Right lung (tissue), 10 donors: ENCODE results near the gene SNAPC5. TPM values are rescaled to one million over a fixed set of nuclear protein-coding genes. Genes with fewer than 3 reads are reported as not detected.
"Not testable (repeated sequence)": the region's sequence is repeated elsewhere in the genome, so short reads cannot be mapped to it uniquely, and the experiment has no call there.

Experiments used
- DNase-seq, 2 donors: peaks; one replicate each; pipeline ENCODE4 v3.0.0-alpha.2; 2013
- long read RNA-seq, 8 donors: transcript quantifications; one replicate each; lab custom pipeline, GENCODE V29; 2026
- polyA plus RNA-seq, 5 donors: library from polyadenylated mRNA; unstranded; fragments of 120-200 nt; gene quantifications; one replicate each; pipeline versions ENCODE4 v1.2.1 to v1.2.3, GENCODE V29; 2013; ENCODE audit warnings: inconsistent platforms in 1 of 5, low replicate concordance in 1 of 5; ENCODE audit not compliant: insufficient read length in 5 of 5, insufficient read depth in 1 of 5

SNAPC5 gene
- 10 to 100 TPM; 25.7 to 31.5 (median 29.2) TPM for polyA plus RNA-seq
- long read RNA-seq, donor 1, transcript SNAPC5-201 (2 exons, 794 nt), result minor isoform, 7 of 20 reads
- long read RNA-seq, donor 1, transcript SNAPC5-202 (3 exons, 1,002 nt), result major isoform, 12 of 20 reads
- long read RNA-seq, donor 1, partial matches to known transcripts, result 0 of 20 reads
- long read RNA-seq, donor 1, other reads (novel, unspliced or antisense), result 0 of 20 reads
- long read RNA-seq, donor 2, transcript SNAPC5-202 (3 exons, 1,002 nt), result major isoform, 11 of 12 reads
- long read RNA-seq, donor 2, partial matches to known transcripts, result 0 of 12 reads
- long read RNA-seq, donor 2, other reads (novel, unspliced or antisense), result 0 of 12 reads
- long read RNA-seq, donor 3, partial matches to known transcripts, result 0 of 8 reads
- long read RNA-seq, donor 3, other reads (novel, unspliced or antisense), result 0 of 8 reads
- long read RNA-seq, donor 4, partial matches to known transcripts, result 0 of 6 reads
- long read RNA-seq, donor 4, other reads (novel, unspliced or antisense), result 0 of 6 reads
- long read RNA-seq, donor 5, transcript SNAPC5-202 (3 exons, 1,002 nt), result major isoform, 14 of 27 reads
- long read RNA-seq, donor 5, partial matches to known transcripts, result 5 of 27 reads
- long read RNA-seq, donor 5, other reads (novel, unspliced or antisense), result 0 of 27 reads
- long read RNA-seq, donor 6, transcript SNAPC5-201 (2 exons, 794 nt), result minor isoform, 6 of 23 reads
- long read RNA-seq, donor 6, transcript SNAPC5-202 (3 exons, 1,002 nt), result major isoform, 15 of 23 reads
- long read RNA-seq, donor 6, partial matches to known transcripts, result 0 of 23 reads
- long read RNA-seq, donor 6, other reads (novel, unspliced or antisense), result 0 of 23 reads
- long read RNA-seq, donor 7, transcript SNAPC5-202 (3 exons, 1,002 nt), result major isoform, 6 of 12 reads
- long read RNA-seq, donor 7, partial matches to known transcripts, result 0 of 12 reads
- long read RNA-seq, donor 7, other reads (novel, unspliced or antisense), result 0 of 12 reads
- long read RNA-seq, donor 8, partial matches to known transcripts, result 0 of 3 reads
- long read RNA-seq, donor 8, other reads (novel, unspliced or antisense), result 0 of 3 reads

GRCh38 chr15:66497502-66498455, at the start of gene SNAPC5:
SNAPC5 (minus strand) TSS chr15:66497762; CDS start chr15:66497731, 31 bp downstream.
- DNase-seq, result peak; percentile 92 to 94

DNA sequence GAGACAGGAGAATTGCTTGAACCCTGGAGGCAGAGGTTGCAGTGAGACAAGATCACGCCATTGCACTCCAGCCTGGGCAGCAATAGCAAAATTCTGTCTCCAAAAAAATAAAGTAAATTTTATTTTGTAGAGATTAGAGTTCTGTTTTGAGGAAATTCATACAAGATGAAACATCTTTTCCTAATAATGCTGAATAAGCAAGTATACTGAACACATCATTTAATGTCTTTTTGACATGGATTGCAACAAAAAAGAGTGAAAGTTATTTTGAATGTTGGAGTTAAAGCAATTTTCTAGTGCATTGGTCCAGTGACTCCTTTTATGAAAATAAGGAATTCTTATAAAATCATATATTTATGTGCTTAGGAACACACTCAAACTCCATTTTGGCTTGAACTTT, 47.7 kb upstream of the SNAPC5 start:
- DNase-seq, result no peak

DNA sequence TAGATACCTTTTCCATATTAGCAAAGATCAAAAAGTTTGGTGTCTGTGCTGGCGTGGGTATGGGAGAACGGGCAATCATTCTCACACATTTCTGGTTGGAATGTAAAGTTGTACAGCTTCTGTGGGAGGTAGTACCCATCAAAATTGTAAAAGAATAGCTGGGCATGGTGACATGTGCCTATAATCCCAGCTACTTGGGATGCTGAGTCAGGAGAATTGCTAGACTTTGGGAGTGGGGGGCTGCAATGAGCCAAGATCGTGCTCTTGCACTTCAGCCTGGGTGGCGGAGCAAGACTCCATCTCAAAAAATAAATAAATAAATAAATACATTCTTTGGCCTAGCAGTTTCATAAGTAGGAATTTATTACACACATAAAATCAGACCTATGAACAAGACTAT, 45.3 kb upstream of the SNAPC5 start:
- no peak for DNase-seq

- no peak for DNase-seq
Observed at GRCh38 chr15:66535056-66535455, 37.5 kb upstream of the SNAPC5 start.

GRCh38 chr15:66524838-66525237, 27.3 kb upstream of the SNAPC5 start:
- no peak for DNase-seq

DNA sequence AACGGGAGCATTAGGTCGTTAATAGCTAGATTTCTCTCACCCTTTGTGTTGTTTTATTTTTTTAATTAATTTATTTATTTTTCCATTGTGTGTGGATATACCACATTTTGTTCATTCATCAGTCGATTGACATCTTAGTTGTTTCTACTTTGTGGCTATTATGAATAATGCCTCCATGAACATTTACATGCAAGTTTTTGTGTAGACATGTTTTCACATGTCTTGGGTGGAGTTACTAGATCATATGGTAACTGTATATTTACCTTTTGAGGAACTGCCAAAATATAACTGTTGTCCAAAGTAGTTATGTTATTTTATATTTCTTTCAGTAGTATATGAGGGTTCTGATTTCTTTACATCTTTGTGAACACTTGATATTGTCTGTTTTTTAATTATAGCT, 26.4 kb upstream of the SNAPC5 start:
- DNase-seq, result no peak

- no peak for DNase-seq
Observed at GRCh38 chr15:66515901-66516322, 18.4 kb upstream of the SNAPC5 start.

GRCh38 chr15:66514586-66514985, 17.0 kb upstream of the SNAPC5 start:
- DNase-seq, result no peak

GRCh38 chr15:66508293-66508883, 10.8 kb upstream of the SNAPC5 start:
- DNase-seq, result no peak

GRCh38 chr15:66505818-66506217, 8.3 kb upstream of the SNAPC5 start:
- DNase-seq, result no peak

DNA sequence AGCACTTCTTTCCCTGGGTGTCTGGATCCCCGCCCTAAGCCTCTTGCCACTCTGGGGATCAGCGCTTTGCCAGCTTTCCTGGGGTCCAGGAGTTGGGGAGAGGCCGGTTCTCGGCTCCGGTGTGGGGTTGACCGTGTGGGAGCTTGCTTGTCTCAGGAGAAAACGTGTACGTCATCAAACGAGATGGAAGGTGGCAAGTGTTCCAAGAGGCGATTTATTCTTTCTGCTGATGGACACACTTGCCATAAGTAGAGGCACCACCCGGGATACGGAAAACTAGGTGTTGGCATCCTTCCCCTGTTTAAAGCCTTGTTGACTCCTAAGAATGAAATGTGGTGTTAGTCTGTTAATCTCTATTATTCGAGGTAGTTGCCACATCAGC, 7.9 kb upstream of the SNAPC5 start:
- DNase-seq, result no peak

DNA sequence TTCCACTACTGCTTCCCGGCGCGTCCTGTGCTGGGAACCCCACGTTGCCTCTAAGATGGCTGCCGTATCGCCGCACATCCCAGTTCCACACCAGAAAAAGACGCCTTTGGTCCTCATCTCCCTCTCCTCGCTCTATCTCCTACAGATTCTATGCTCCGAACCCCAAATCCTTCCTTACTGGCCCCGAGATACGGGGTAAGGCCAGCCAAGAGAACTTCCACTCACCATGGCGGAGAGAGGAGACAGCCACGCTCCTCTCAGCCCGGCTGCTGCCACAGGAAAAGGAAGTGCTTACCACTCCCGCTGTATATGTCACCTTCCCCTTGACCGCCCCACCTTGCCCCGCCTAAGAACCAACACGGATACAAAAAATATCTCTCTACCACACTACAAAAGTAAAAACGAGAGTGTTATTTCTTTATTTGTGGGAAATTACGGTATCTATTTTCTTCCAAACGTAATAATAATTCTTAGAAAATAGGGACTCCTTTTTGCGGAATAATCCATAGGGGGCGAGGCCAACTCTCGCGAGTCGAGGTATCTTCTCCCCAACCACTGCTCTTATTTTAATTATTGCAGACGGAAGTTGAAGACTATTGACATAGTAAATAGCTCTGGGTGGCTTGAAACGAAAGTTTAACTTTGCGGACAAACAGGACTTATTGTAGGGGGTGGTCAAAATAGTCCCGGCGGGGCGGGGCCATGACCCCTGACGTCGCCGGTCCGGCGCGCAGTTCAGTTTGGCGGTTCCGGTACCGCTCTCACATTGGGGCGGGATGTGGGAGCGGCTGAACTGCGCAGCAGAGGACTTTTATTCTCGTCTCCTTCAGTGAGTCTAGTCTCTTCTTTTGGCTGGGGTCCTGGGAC, 7.2 kb upstream of the SNAPC5 start, which contains the start of the genes RPL4 and ZWILCH:
Gene RPL4, minus strand, starts transcription at position 293 of the 867 bp plus-strand sequence. Its CDS starts 65 bp downstream, at position 228.
Gene ZWILCH, plus strand, starts transcription at position 764 of the 867 bp plus-strand sequence. Its CDS starts 13 bp downstream, at position 777.
- DNase-seq, result peak; percentile 88 to 90

DNA sequence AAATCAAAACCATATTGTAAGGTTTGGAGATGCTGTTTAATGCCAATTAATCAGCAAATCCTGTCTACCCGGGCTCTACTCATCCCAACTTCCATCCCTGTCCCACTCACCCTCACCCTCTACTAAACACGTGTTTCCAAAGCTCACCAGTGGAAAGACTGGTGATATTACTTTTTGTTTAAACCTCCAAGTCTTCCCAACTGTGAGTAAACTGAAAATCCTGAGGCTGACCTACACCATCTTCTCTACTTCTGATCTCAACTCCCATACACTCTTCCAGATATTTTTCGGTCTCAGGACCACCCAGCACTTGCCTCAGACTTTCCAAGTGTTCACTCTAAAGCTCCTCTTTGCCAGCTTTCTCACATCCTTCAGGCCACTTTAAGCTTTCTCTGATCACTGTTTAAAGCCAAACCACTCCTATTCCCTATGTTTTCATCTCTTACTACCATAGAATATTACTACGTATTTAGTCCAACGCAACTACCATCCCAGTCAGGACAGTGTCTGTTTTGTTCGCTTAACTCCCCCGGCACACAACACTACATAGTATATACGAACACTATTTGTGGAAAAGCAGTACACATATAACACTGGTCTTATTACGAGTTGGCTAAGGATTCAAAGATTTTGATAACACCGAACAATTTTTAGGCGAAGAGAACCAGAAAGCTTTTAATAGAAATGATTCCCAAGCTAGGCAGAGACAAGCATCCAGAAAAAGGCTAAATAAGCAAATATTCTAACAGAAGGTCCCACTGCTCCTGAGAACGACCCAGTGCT, 6.4 kb upstream of the SNAPC5 start:
- DNase-seq, result no peak

DNA sequence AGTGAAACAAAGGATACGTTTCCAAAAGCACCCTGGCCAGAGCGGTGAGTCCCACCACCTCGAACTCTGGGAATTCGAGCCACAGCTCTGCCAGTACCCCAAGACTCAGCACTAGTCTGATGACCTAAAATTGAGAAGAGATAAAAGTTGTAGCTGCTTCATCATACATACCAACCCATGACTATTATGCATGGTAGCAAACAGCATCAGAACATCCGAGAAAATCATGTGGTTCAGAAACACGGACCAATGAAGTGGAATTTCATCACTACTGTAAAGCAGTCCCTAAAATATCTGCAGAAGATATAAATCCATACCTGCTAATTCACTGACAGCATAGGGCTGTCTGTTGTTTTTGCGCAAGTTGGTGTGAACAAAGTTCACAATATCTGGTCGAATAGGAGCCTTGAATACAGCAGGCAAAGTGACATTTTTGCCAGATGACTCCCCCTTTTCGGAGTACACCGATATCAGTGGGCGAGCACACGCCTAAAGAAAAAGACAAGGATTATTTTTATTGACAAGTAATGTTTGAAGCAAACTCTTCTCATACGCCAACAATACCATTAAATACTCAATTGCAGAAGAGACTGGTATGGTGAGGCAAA, 5.6 kb upstream of the SNAPC5 start:
- DNase-seq, result not testable (repeated sequence)

DNA sequence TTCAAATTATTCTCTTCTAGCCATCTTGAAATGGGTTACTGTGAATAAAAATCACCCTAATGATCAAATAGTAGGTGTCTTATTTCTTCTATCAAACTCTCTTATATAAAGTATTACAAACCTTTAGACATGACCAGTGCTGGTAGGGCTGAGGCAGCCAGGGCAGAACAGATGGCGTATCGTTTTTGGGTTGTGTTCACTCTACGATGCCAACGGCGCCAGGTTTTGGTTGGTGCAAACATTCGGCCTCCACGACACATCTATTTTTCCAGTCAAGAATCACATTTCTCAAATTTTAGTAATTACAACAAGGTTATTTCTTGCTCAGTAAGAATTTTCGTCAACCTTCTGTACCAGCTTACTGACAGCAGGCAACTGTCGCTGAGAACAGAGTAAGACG, 4.9 kb upstream of the SNAPC5 start:
- DNase-seq, result no peak

- not testable (repeated sequence) for DNase-seq
Observed at GRCh38 chr15:66500346-66500745, 2.8 kb upstream of the SNAPC5 start.

GRCh38 chr15:66498501-66499386, 1.2 kb upstream of the SNAPC5 start:
- DNase-seq, result peak; percentile 24 to 28
